Measurements from ENCODE around the gene PPIE.

Gene PPIE

DNA sequence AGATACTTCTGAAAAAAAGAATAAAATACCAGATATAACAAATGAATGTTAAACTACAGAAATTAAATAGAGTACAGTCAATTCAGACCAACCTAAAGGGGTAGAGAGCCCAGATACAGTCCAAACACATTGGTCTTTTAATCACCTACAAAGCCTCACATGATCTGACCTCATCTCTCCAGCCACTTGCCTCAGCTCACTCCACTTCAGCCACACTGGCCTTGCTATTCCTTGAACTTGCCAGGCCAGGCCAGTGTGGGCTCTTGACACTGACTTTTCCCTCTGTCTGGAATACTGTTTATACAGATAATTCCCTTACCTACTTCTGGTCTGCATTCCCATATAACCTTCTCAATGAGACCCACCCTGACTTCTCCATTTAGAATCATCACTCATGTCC is 17.0 kb upstream of the PPIE start:
- no peak for DNase-seq

GRCh38 chr1:39722495-39722894 is 16.2 kb upstream of the PPIE start:
- DNase-seq = no peak

DNA sequence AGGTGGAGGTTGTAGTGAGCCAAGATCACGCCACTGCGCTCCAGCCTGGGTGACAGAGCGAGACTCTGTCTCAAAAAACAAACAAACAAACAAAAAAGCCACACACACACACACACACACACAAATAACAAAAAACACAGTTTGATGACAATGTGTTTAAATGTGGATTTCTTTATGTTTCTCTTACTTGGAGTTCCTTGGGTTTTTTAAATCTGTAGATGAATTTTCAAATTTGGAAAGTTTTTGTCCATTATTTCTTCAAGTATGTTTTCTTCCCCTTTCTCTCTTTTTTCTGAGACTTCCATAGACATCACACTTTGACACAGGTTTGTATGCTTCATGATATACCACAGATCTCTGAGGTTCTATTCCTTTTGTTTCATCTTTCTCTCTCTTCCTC is 12.1 kb upstream of the PPIE start:
- no peak for DNase-seq

GRCh38 chr1:39727221-39727931 is 11.3 kb upstream of the PPIE start:
- DNase-seq = no peak

DNA sequence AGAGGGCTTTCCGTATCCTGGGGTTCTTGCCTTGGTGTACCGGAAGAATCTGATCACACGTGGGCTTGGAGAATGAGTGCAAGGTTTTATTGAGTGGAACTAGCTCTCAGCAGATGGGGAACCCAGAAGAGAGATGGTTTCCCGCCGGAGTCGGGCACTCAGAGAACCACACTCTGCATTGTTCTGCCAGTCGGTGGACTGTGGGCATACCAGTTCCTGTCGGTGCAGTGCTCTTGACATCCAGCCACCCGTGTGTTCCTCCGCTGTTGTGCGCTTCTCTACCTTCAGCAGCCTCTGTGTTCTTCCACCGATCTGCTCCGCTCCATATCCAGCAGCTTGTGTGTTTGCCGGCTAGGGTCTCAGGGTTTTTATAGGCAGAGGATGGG is 10.8 kb upstream of the PPIE start:
- DNase-seq = no peak

GRCh38 chr1:39729030-39729429 is 9.7 kb upstream of the PPIE start:
- no peak for DNase-seq

DNA sequence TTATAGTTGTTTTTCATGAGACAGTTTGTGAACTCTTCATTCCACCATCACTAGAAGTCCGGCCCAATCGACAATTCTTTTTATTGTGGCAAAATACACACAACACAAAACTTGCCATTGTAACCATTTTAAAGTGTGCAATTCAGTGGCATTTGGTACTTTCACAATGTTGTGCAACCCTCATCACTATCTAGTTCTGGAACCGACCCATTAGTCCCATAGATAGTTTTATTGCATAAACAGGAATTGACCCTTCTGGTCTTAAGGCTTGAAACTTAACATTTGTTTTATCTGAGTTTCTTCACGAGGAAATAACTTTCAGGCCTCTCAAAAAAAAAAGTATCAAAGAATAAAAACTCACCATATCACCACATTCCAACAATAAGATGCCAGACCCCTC is 8.8 kb upstream of the PPIE start:
- no peak for DNase-seq

- no peak for DNase-seq
Measured at GRCh38 chr1:39732730-39733129, 6.0 kb upstream of the PPIE start.

DNA sequence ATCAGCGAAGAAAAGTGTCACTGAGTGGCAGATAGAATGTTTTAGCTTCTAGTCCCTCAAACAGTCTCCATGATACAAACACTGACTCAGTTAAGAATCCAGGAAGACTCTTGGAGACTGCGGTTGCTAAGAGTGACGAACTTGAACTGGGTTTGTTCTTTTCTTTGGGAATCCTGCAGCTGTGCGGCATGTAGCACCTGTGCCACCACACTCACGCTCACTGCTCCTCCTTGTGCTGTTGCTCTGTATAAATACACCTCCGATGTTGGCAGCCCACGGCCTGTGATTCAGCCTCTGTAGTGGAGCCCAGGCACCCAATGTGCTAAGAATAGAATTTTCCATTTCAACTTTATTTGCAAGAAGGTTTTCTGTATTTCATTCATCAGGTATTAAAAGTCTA is 5.5 kb upstream of the PPIE start:
- DNase-seq = no peak

- DNase-seq = no peak
Measured at GRCh38 chr1:39735731-39736130, 3.0 kb upstream of the PPIE start.

GRCh38 chr1:39737546-39738169 is 1.0 kb upstream of the PPIE start:
- no peak for DNase-seq

DNA sequence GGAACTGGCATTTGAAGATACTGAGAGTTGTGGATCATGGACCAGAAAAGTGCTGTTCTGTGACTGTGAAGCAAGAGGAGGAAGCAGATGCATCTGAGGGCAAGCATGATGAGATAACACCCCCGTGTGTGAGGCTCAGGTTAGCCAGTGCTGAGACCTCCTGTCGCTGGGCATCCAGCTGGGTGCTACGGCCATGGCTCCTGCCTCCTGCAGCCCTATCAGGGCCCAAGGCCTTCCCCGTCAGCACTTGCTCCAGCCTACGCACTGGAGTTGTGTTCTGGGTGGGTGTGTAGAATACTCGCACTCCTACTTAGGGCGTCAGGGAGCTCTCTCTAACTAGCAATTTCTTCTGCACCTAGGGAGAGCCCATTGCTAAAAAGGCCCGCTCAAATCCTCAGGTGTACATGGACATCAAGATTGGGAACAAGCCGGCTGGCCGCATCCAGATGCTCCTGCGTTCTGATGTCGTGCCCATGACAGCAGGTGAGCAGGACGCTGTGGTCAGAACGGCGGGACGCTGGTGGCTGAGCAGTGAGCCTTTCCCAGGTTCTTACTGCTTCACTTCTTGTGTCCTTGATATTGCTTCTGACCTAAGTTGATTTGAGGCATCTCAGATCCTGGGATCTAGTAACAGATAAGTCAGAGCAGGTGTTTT is 6.5 kb downstream of the PPIE start:
- DNase-seq = no peak

DNA sequence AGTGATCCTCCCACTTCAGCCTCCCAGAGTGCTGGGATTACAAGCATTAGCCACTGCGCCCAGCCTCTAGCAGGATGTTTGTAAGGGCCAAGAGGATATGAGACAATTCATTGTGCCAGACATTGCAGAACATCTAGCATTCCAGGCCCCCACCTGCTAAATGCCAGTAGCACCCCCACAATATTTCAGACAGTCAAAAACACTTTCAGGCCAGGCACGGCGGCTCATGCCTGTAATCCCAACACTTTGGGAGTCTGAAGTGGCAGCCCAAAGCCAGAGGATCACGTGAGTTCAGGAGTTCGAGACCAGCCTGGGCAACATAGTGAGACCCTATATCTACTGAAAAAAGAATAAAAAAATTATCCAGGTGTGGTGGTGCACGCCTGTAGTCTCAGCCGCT is 12.9 kb downstream of the PPIE start:
- DNase-seq = no peak

GRCh38 chr1:39752703-39753102 is 14.0 kb downstream of the PPIE start:
- no peak for DNase-seq

DNA sequence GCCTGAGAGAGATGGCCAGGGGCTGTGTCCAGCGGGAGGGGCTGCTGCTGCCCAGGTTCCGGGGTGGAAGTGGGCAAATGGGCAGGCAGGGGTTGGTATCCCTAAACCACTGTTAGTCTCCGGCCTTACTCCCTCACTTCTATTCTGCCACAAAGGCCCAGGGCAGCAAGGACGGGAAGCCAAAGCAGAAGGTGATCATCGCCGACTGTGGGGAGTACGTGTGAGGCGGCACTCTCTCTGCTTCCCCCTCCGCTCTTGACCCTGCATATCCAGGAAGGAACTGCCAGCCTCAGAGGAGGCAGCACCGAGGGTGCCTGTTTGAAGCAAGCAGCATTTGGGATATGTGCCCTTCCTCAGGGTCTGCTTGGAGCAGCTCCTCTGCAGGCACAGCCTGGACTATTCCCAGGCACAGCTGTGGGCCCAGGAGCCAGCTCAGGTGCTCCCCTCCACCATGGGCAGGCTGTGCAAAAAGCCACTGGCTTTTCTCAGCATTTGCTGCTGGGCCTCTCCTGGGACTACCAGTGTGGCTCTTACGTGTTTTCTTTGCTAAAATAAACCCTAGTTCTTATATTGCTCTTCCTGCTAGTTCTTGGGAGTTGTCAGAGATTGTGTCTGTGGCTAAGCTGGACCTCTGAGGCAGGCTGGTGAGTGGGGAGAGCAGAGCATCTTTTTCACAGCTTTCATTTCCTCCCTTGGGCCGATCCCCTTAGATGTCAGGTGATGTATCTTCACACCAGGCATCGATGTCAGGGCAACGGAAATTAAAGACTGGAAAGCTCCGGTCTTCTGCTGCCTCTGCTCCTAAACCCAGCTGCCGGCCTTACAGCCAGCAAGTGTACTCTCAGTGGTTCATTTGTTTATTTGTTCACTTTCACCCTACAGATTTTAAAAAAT is 14.7 kb downstream of the PPIE start:
- DNase-seq = no peak

DNA sequence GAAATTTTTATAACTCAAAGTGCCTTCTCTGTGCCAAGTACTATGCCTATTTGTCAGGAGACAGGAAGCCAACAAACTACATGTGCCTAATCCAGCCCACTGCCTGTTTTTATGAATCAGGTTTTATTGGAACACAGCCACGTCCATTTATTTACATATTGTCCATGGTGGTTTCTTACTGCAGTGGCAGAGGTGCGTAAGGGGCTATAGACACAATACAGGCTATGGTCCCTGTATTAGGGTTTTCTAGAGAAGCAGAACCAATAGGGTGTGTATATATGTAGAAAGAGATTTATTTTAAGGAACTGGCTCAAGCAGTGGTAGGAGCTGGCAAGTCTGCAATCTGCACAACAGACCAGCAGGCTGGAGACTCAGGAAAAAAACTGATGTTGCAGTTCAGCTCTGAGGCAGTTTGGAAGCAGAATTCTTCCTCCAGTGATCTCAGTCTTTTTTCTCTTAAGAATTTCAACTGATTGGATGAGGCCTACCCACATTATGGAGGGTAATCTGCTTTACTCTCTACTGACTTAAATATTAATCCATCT is 15.4 kb downstream of the PPIE start:
- DNase-seq = no peak

GRCh38 chr1:39754906-39755504 is 16.3 kb downstream of the PPIE start:
- DNase-seq = no peak

DNA sequence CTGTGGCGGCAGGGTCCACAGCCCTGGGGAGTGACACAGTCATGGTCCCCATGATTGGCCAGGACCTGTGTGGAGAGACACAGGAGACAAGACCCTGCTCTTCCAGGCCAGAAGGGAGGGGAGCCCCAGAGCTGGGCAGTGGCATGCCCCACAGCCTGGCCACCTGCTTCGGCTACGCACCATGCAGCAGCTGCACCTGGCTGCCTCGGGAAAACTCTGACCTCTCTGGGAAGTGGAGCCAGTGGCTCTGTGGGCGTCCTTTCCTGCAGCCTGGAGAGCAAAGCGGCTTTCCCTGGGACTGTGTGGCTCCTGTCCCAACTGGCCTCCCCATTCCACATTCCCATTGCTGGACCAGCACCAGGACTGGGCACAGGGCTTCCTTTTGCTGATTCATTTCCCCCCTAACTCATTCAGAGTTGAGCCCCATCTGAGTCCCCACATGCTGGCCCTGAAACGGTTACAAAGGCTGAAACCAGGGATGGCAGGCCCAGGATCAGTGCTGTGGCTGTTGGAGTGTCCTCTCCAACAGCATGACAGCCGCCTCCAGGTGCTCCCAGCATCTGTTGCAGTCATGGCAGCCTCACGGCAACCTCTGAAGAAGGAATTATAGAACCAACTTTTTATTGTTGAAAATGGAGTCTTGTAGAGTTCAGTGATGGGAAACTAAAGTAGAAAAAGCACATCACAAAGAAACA is 17.4 kb downstream of the PPIE start:
- no peak for DNase-seq

GRCh38 chr1:39757501-39757900 is 18.8 kb downstream of the PPIE start:
- DNase-seq = no peak

DNA sequence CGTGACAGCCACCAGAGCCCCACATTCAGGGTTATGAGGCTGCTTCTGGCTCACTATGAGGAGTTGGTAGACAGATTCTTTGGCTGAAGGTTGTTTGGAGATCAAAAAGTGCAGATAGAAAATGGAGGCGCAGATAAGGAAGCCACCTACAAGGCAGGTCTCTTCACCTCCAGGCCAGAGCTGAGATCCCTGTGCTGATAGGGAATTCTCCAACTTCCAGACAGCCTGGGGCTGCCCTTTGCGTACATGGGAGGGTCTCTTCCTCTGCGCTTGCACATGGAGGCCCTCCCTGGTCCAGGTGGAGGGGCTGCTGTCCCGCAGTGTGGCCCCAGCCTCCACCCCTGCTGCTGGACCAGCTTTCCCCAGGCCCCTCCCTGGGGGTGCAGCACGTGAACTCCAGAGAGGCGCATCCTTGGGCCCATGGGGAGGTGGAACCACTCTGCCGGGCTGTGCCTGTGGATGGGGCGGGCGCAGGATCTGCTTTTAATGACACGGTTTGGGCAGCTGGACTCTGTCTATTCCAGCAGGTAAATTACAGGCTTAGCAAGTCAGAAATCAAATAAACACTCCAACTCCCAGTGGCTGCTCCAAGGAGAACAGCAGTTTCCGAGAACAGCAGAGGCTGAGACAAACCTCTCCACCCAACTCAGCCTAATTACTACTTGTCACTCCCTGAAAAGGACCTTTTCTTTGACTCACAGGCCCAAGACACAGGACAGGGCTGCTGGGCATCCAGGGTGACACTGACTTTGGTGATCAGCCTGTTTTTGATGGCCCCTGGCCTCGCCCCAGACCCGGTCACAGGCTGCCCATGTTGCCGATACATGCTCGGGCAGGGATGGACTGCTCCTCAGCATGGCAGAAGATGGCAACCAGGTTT is 20.1 kb downstream of the PPIE start:
- DNase-seq = no peak

DNA sequence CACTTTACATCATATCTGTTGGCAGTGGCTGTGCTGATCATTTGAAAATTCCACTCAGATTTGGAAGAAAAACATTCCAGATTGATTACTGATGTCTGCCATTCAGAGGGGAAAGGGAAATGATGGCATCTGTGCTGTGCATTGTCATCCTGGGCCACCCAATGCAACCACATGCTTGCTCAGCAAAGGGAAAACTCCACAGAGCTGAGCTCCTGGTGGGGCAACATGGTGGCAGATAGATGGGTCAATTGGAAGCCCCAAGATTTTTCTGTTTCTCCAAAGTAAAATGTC is 20.7 kb downstream of the PPIE start:
- no peak for DNase-seq

Data from stimulated activated CD4-positive, alpha-beta T cell treated with anti-CD3 and anti-CD28 coated beads, Interleukin-4, amount 100 ng/mL, for 4 hours (primary cell).